Measurements from ENCODE around the gene ADGRG7. TPM values are rescaled to one million over a fixed set of nuclear protein-coding genes. Genes with fewer than 3 reads are reported as not detected.

ADGRG7 gene
- total RNA-seq, 2 donors from 2014 or later: not detected

- no peak overlapping the region for H3K27ac ChIP-seq
- ATAC-seq (ENCODE audit: insufficient number of reproducible peaks, low FRiP score, low read depth): no peak
- no peaks in the 10 kb centered on the region for H3K9me3 ChIP-seq
- no peak for DNase-seq (ENCODE audit: low spot score)
- no peak overlapping the region for H3K4me3 ChIP-seq
- TF ChIP-seq CTCF (IDR thresholded peaks at IDR 0.05): no peak
- no peaks in the 10 kb centered on the region for H3K27me3 ChIP-seq (replicated peaks; ENCODE audit: insufficient read depth)
- no peaks in the 10 kb centered on the region for H3K4me1 ChIP-seq (ENCODE audit: control insufficient read depth in 1 of 2, low read depth in 2 of 2)
- no peaks in the 10 kb centered on the region for H3K36me3 ChIP-seq
Observed at GRCh38 chr3:100615684-100616083, 6.3 kb downstream of the ADGRG7 start.

GRCh38 chr3:100621251-100621650, 11.8 kb downstream of the ADGRG7 start:
- Histone ChIP-seq H3K27ac (no peak overlapping the region), H3K36me3 (no peaks in the 10 kb centered on the region), H3K4me3 (no peak overlapping the region), H3K4me1 (ENCODE audit: control insufficient read depth in 1 of 2, low read depth in 2 of 2) (no peaks in the 10 kb centered on the region), H3K27me3 (replicated peaks; ENCODE audit: insufficient read depth) (no peaks in the 10 kb centered on the region), H3K9me3 (peaks cover 5% of the 10 kb centered on the region)
- ATAC-seq (ENCODE audit: insufficient number of reproducible peaks, low FRiP score, low read depth) (no peak), DNase-seq (ENCODE audit: low spot score) (no peak)
- no peak for TF ChIP-seq CTCF (IDR thresholded peaks at IDR 0.05)

DNA sequence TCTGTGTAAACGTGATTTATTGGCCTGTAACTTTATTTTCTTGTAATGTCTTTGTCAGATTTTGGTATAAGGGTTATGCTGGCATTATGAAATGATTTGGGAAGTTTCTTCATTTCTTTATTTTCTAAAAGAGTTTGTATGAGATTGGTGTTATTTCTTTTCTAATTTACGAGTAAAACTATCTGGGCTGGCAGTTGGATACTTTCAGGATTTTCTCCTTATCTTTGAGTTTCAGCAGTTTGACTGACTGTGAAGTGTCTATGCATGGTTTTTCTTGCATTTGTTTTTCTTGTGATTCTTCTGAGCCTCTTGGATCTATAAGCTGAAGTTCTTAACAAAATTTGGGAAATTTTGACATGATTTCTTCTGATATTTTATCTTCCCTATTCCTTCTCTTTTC, 18.1 kb downstream of the ADGRG7 start:
- H3K36me3 ChIP-seq: no peaks in the 10 kb centered on the region
- ATAC-seq (ENCODE audit: insufficient number of reproducible peaks, low FRiP score, low read depth): no peak
- H3K27me3 ChIP-seq (replicated peaks; ENCODE audit: insufficient read depth): no peaks in the 10 kb centered on the region
- H3K4me3 ChIP-seq: no peak overlapping the region
- no peak for TF ChIP-seq CTCF (IDR thresholded peaks at IDR 0.05)
- H3K9me3 ChIP-seq: peaks cover 5% of the 10 kb centered on the region
- no peak for DNase-seq (ENCODE audit: low spot score)
- no peak overlapping the region for H3K27ac ChIP-seq
- no peaks in the 10 kb centered on the region for H3K4me1 ChIP-seq (ENCODE audit: control insufficient read depth in 1 of 2, low read depth in 2 of 2)

- no peak overlapping the region for H3K27ac ChIP-seq
- no peak for ATAC-seq (ENCODE audit: insufficient number of reproducible peaks, low FRiP score, low read depth)
- no peak overlapping the region for H3K4me3 ChIP-seq
- H3K36me3 ChIP-seq: no peaks in the 10 kb centered on the region
- no peaks in the 10 kb centered on the region for H3K4me1 ChIP-seq (ENCODE audit: control insufficient read depth in 1 of 2, low read depth in 2 of 2)
- no peaks in the 10 kb centered on the region for H3K27me3 ChIP-seq (replicated peaks; ENCODE audit: insufficient read depth)
- DNase-seq (ENCODE audit: low spot score): no peak
- H3K9me3 ChIP-seq: peaks cover 5% of the 10 kb centered on the region
- TF ChIP-seq CTCF (IDR thresholded peaks at IDR 0.05): no peak
Observed at GRCh38 chr3:100629421-100630127, 20.2 kb downstream of the ADGRG7 start.

DNA sequence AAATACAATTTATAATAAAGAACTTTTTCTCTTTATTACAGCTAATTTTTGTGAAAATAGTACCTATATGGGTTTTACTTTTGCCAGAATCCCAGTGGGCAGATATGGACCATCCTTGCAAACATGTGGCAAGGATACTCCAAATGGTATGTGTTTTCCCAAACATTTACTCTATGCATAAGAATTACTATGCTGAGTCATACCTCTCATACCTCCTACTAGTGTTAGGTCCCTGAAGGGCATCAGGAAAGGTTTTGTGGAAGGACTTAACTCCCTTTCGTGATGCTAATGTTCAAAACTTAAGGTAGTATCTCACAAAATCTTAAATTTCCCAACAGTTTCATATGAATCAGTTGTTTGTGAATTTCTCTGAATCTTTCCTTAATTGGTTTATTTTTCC, 21.3 kb downstream of the ADGRG7 start:
- H3K9me3 ChIP-seq: no peaks in the 10 kb centered on the region
- H3K27ac ChIP-seq: no peak overlapping the region
- no peaks in the 10 kb centered on the region for H3K27me3 ChIP-seq (replicated peaks; ENCODE audit: insufficient read depth)
- no peak for DNase-seq (ENCODE audit: low spot score)
- no peak for ATAC-seq (ENCODE audit: insufficient number of reproducible peaks, low FRiP score, low read depth)
- no peaks in the 10 kb centered on the region for H3K4me1 ChIP-seq (ENCODE audit: control insufficient read depth in 1 of 2, low read depth in 2 of 2)
- no peak for TF ChIP-seq CTCF (IDR thresholded peaks at IDR 0.05)
- no peaks in the 10 kb centered on the region for H3K36me3 ChIP-seq
- no peak overlapping the region for H3K4me3 ChIP-seq

All from thoracic aorta (tissue), 2 donors.